Mucosa of descending colon (tissue), 3 donors: ENCODE results near the gene ZNF343. TPM values are rescaled to one million over a fixed set of nuclear protein-coding genes. Genes with fewer than 3 reads are reported as not detected.

Source experiments
- ATAC-seq: fragments of 200-7000 bp; cut with Tn5 transposase; one replicate; pipeline ENCODE4 v1.9.1; 2020; ENCODE audit warnings: mild to moderate bottlenecking, moderate library complexity
- DNase-seq, 3 donors: peaks; one replicate each; pipeline ENCODE4 v3.0.0-alpha.2; 2020
- H3K36me3 ChIP-seq: fragments of 200-600 bp; one replicate; pipeline ENCODE4 v1.8.0; 2021; ENCODE audit warnings: low read depth, mild to moderate bottlenecking
- H3K4me1 ChIP-seq: fragments of 200-600 bp; one replicate; pipeline ENCODE4 v1.8.0; 2021; ENCODE audit warnings: low read depth, mild to moderate bottlenecking
- H3K4me3 ChIP-seq: fragments of 200-600 bp; one replicate; pipeline ENCODE4 v1.8.0; 2021; ENCODE audit warnings: mild to moderate bottlenecking
- H3K9me3 ChIP-seq: fragments of 200-600 bp; one replicate; pipeline ENCODE4 v1.8.0; 2021; ENCODE audit warnings: mild to moderate bottlenecking
- CTCF ChIP-seq: fragments of 200-600 bp; IDR thresholded peaks from one replicate; pipeline ENCODE4 v1.8.0; 2022; ENCODE audit warnings: antibody characterized with exemption, mild to moderate bottlenecking
- intact Hi-C, 2 donors: fragments of 100-400 bp; cut with DNase I in 1 of 2; cut with micrococcal nuclease in 1 of 2; formaldehyde crosslinking; loops; one replicate each; pipeline versions ENCODE4 v1.11.0 to v1.11.1; 2022; cut with DNase I, micrococcal nuclease
- total RNA-seq, 3 donors: library from RNA; stranded (reverse); fragmentation: NEBNext Ultra II Directional in 2 of 3; extraction: Animal tissue kit (Norgen Biotek cat#: 25700) in 2 of 3; gene quantifications; one replicate each; pipeline versions ENCODE4 v1.2.1 to v1.2.4, GENCODE V29; 2021 to 2023
- donor health status: DM: no; HTN: no; CAD: no; lungs with moderate emphysema.
- donor health status: DM: no; HTN: no; CAD: no.
- donor health status: DM: no; HTN: yes; CAD: no.

The ZNF343 gene
- total RNA-seq, 3 donors from 2014 or later = 6.9 to 12.1 (median 9.8) TPM

GRCh38 chr20:2473516-2473915 lies 35.2 kb downstream of the ZNF343 start:
- H3K9me3 ChIP-seq = no peaks in the 10 kb centered on the region
- H3K4me3 ChIP-seq = no peak overlapping the region
- DNase-seq (no peak), ATAC-seq (no peak)
- intact Hi-C loops = no loop called here
- peaks cover 12% of the 10 kb centered on the region for H3K4me1 ChIP-seq
- no peak for TF ChIP-seq CTCF
- no peaks in the 10 kb centered on the region for H3K36me3 ChIP-seq

- Histone ChIP-seq H3K36me3 (peaks cover 5% of the 10 kb centered on the region), H3K4me1 (peaks cover 14% of the 10 kb centered on the region), H3K4me3 (peak within 1 kb of the TSS; percentile 70), H3K9me3 (no peaks in the 10 kb centered on the region)
- DNase-seq = peak; percentile 97 to 98 (median 97)
- intact Hi-C loops = no loop called here
- peak; percentile 99 for ATAC-seq
- no peak for TF ChIP-seq CTCF
Measured at GRCh38 chr20:2470423-2471193, 38.1 kb downstream of the ZNF343 start, which contains the start of gene SNRPB. Gene SNRPB (minus strand): TSS chr20:2470789. CDS start chr20:2470690, 99 bp downstream.

- DNase-seq (peak in 2 of 3 donors; percentile 52 to 64), ATAC-seq (peak; percentile 65)
- peak overlapping the region; percentile 70 for H3K4me3 ChIP-seq
- H3K36me3 ChIP-seq = peaks cover 5% of the 10 kb centered on the region
- TF ChIP-seq CTCF = no peak
- intact Hi-C loops = no loop called here
- peaks cover 14% of the 10 kb centered on the region for H3K4me1 ChIP-seq
- H3K9me3 ChIP-seq = no peaks in the 10 kb centered on the region
Measured at GRCh38 chr20:2469991-2470422, 38.7 kb downstream of the ZNF343 start.

- Histone ChIP-seq H3K4me3 (no peak overlapping the region), H3K36me3 (peaks cover 7% of the 10 kb centered on the region), H3K4me1 (peaks cover 14% of the 10 kb centered on the region), H3K9me3 (no peaks in the 10 kb centered on the region)
- intact Hi-C loops = no loop called here
- DNase-seq (no peak), ATAC-seq (no peak)
- TF ChIP-seq CTCF = no peak
Measured at GRCh38 chr20:2468581-2469407, 39.9 kb downstream of the ZNF343 start.

- Histone ChIP-seq H3K4me3 (no peak overlapping the region), H3K9me3 (no peaks in the 10 kb centered on the region), H3K4me1 (peaks cover 14% of the 10 kb centered on the region), H3K36me3 (peaks cover 19% of the 10 kb centered on the region)
- TF ChIP-seq CTCF = no peak
- ATAC-seq (no peak), DNase-seq (no peak)
- intact Hi-C loops = no loop called here
Measured at GRCh38 chr20:2467412-2467811, 41.3 kb downstream of the ZNF343 start.
